SK-N-SH (cell line): ENCODE measurements around the gene NLGN1. TPM values are rescaled to one million over a fixed set of nuclear protein-coding genes. Genes with fewer than 3 reads are reported as not detected.

ENCODE experiments used
- CTCF ChIA-PET: fragments of 300-600, 350-600 bp; formaldehyde crosslinking; extraction: SDS; loops from one replicate; lab custom pipeline; 2021; lab: Yijun Ruan, JAX
- POLR2A ChIA-PET: fragments of 350-600 bp; sonication (Branson Sonifier 250); formaldehyde crosslinking; extraction: SDS; loops from one replicate; lab custom pipeline; 2020; ENCODE audit warnings: antibody characterized with exemption, inconsistent platforms; lab: Yijun Ruan, JAX
- DNase-seq: peaks from one replicate; pipeline ENCODE4 v3.0.0; 2012
- H2AFZ ChIP-seq: fragments of 200-600 bp; sonication (generic); 2 replicates; pipeline ENCODE4 v1.8.1; 2016; ENCODE audit warnings: antibody characterized with exemption, mild to moderate bottlenecking, low read depth
- H3F3A ChIP-seq: fragments of 200-600 bp; sonication (generic); replicated peaks from 2 replicates; pipeline ENCODE3; 2016; ENCODE audit warnings: antibody characterized with exemption, mild to moderate bottlenecking; ENCODE audit not compliant: insufficient read depth
- H3K27ac ChIP-seq, 2 experiments: fragments of 200-500 bp in 1 of 2; fragments of 200-600 bp in 1 of 2; sonication (Bioruptor generic) in 1 of 2; sonication (generic), shearing (Covaris generic) in 1 of 2; 2 replicates each; pipeline versions ENCODE4 v1.5.1 to v1.6.1; 2014 to 2016; ENCODE audit warnings: low read depth in 2 of 2, inconsistent platforms in 1 of 2, low read length in 1 of 2, mild to moderate bottlenecking in 1 of 2, mixed read lengths in 1 of 2
- H3K27me3 ChIP-seq: fragments of 200-600 bp; sonication (generic), shearing (Covaris generic); 2 replicates; pipeline ENCODE4 v1.6.1; 2016; ENCODE audit warnings: mixed run types; ENCODE audit not compliant: insufficient read depth
- H3K36me3 ChIP-seq, 2 experiments: fragments of 200-500 bp in 1 of 2; fragments of 200-600 bp in 1 of 2; sonication (Bioruptor generic) in 1 of 2; sonication (generic) in 1 of 2; replicated peaks in 1 of 2; 2 replicates each; pipeline versions ENCODE3 to v1.5.1; 2014 to 2016; ENCODE audit warnings: low read length in 1 of 2, mild to moderate bottlenecking in 1 of 2; ENCODE audit not compliant: insufficient read depth in 2 of 2, control insufficient read depth in 1 of 2
- H3K4me1 ChIP-seq, 2 experiments: fragments of 200-500 bp in 1 of 2; fragments of 200-600 bp in 1 of 2; sonication (Bioruptor generic) in 1 of 2; sonication (generic), shearing (Covaris generic) in 1 of 2; 2 replicates each; pipeline versions ENCODE4 v1.5.1 to v1.6.1; 2014 to 2016; ENCODE audit warnings: low read depth in 1 of 2, low read length in 1 of 2, mixed run types in 1 of 2; ENCODE audit not compliant: insufficient read depth in 2 of 2, control insufficient read depth in 1 of 2
- H3K4me2 ChIP-seq: fragments of 200-600 bp; sonication (generic), shearing (Covaris generic); 2 replicates; pipeline ENCODE4 v1.6.1; 2017; ENCODE audit warnings: mixed run types
- H3K4me3 ChIP-seq, 2 experiments: fragments of 200-500 bp in 1 of 2; fragments of 200-600 bp in 1 of 2; sonication (Bioruptor generic) in 1 of 2; sonication (generic), shearing (Covaris generic) in 1 of 2; 2 replicates each; pipeline versions ENCODE4 v1.5.1 to v1.8.1; 2014 to 2016; ENCODE audit warnings: low read depth in 2 of 2, inconsistent platforms in 1 of 2, low read length in 1 of 2, mild to moderate bottlenecking in 1 of 2, mixed read lengths in 1 of 2, moderate library complexity in 1 of 2
- H3K79me2 ChIP-seq: fragments of 200-600 bp; sonication (generic); 2 replicates; pipeline ENCODE4 v1.8.1; 2017; ENCODE audit warnings: mild to moderate bottlenecking; ENCODE audit not compliant: insufficient read depth
- H3K9ac ChIP-seq: fragments of 200-600 bp; sonication (generic); 2 replicates; pipeline ENCODE4 v1.6.1; 2017; ENCODE audit warnings: mixed run types
- H3K9me2 ChIP-seq: fragments of 200-600 bp; sonication (generic); 2 replicates; pipeline ENCODE4 v1.6.1; 2017; ENCODE audit warnings: mixed run types
- H3K9me3 ChIP-seq: fragments of 200-600 bp; sonication (generic); 2 replicates; pipeline ENCODE4 v1.6.1; 2017; ENCODE audit warnings: mixed run types, mild to moderate bottlenecking, moderate library complexity
- H4K20me1 ChIP-seq: fragments of 200-600 bp; sonication (generic); 2 replicates; pipeline ENCODE4 v1.6.1; 2017; ENCODE audit warnings: mild to moderate bottlenecking, mixed run types; ENCODE audit not compliant: insufficient read depth
- FOSL2 ChIP-seq: IDR thresholded peaks from 2 replicates; pipeline ENCODE4 v1.4.0; 2012; ENCODE audit warnings: low read depth, mild to moderate bottlenecking, moderate library complexity, borderline replicate concordance
- FOXJ3 ChIP-seq: sonication (generic); formaldehyde crosslinking; IDR thresholded peaks from 2 replicates; pipeline ENCODE4 v1.5.1; 2020; ENCODE audit warnings: mild to moderate bottlenecking, missing genetic modification reagents
- JUND ChIP-seq: IDR thresholded peaks from 2 replicates; pipeline ENCODE4 v1.4.0; 2012
- MXI1 ChIP-seq: IDR thresholded peaks from 2 replicates; pipeline ENCODE4 v1.6.1; 2012; ENCODE audit warnings: mild to moderate bottlenecking, low read depth, low read length, improper control_type of control experiment
- NFIC ChIP-seq: IDR thresholded peaks from 2 replicates; pipeline ENCODE4 v1.4.0; 2012; ENCODE audit warnings: borderline replicate concordance
- PBX3 ChIP-seq: IDR thresholded peaks from 2 replicates; pipeline ENCODE4; 2012
- POLR2AphosphoS5 ChIP-seq: IDR thresholded peaks from 2 replicates; pipeline ENCODE4 v1.6.1; 2012; ENCODE audit warnings: low read depth, low read length
- RAD21 ChIP-seq: IDR thresholded peaks from 2 replicates; pipeline ENCODE4 v1.6.1; 2012; ENCODE audit warnings: mild to moderate bottlenecking, low read length
- RFX5 ChIP-seq: IDR thresholded peaks from 2 replicates; pipeline ENCODE4 v1.6.1; 2012; ENCODE audit warnings: mild to moderate bottlenecking, improper control_type of control experiment, low read length
- SMC3 ChIP-seq: IDR thresholded peaks from 2 replicates; pipeline ENCODE4 v1.6.1; 2012; ENCODE audit warnings: low read depth, low read length, improper control_type of control experiment
- TAF1 ChIP-seq: IDR thresholded peaks from 2 replicates; pipeline ENCODE4 v1.6.1; 2012; ENCODE audit warnings: low read depth, mild to moderate bottlenecking, low read length, moderate library complexity, borderline replicate concordance
- TEAD4 ChIP-seq: IDR thresholded peaks from 2 replicates; pipeline ENCODE4 v1.4.0; 2012; ENCODE audit warnings: mild to moderate bottlenecking, borderline replicate concordance; ENCODE audit not compliant: insufficient read depth
- USF1 ChIP-seq: IDR thresholded peaks from 2 replicates; pipeline ENCODE4 v1.4.0; 2012; ENCODE audit warnings: low read depth, borderline replicate concordance
- USF2 ChIP-seq: fragments of 150-350 bp; IDR thresholded peaks from 2 replicates; pipeline ENCODE4 v1.6.1; 2017; ENCODE audit warnings: antibody characterized with exemption, low read length, low read depth, borderline replicate concordance
- WGBS: methylation state at CpG from one replicate; pipeline ENCODE4 v1.1.6; 2017; ENCODE audit warnings: low lambda C conversion rate; 5-methylcytosine and 5-hydroxymethylcytosine counted together
- polyA plus RNA-seq, 3 experiments: library from polyadenylated mRNA; depleted of rRNA; stranded (reverse); fragments of >200 nt; gene quantifications; 2 replicates each; pipeline ENCODE4 v1.2.3, GENCODE V29; 2012
- TF ChIP-seq, protein P1 (sequence below): fragments of 200-600 bp; sonication (generic); IDR thresholded peaks from 2 replicates; pipeline ENCODE4 v1.6.1; 2017; ENCODE audit warnings: antibody characterized with exemption, mild to moderate bottlenecking, moderate library complexity

The NLGN1 gene
- polyA plus RNA-seq, 1 of the 3 experiments (the other 2 are of a cell fraction), result 1.5 TPM

- Histone ChIP-seq H3K4me3 (no peak overlapping the region), H3K36me3 (no peaks in the 10 kb centered on the region), H3F3A (no peaks in the 10 kb centered on the region), H3K27me3 (no peaks in the 10 kb centered on the region), H3K9me2 (no peaks in the 10 kb centered on the region), H4K20me1 (no peaks in the 10 kb centered on the region), H3K9ac (no peak overlapping the region), H2AFZ (no peak overlapping the region), H3K79me2 (no peaks in the 10 kb centered on the region), H3K4me1 (no peaks in the 10 kb centered on the region), H3K4me2 (no peak overlapping the region), H3K27ac (no peak overlapping the region), H3K9me3 (no peaks in the 10 kb centered on the region)
- 87% methylated on average over 2 of the region's 2 CpGs for WGBS
- ChIA-PET CTCF (no interaction called here), POLR2A (no interaction called here)
- no peak for DNase-seq
- TF ChIP-seq SMC3 (no peak), JUND (no peak), MXI1 (no peak), TAF1 (no peak), USF2 (no peak)
These were observed 254.5 kb downstream of the NLGN1 start for GRCh38 chr3:173652093-173652492.

DNA sequence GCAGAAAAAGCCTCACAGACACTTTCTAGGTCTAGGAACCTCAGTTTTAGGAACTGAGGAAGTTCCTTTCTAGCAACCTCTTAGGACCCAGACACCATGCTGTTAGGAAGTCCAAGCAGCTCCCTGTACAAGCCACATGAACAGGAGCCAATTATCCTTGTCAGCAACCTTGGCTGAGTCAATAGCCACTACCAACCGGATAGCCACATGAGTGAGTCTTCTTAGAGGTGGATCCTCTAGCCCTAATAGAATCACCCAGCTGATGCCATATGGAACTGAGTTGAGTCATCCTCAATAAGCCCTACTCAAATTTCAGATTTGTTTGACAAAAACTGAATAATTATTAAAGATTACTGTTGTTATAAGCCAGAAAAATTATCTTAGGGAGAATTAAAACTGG is 256.2 kb downstream of the NLGN1 start:
- Histone ChIP-seq H3K27me3 (no peaks in the 10 kb centered on the region), H3K4me3 (no peak overlapping the region), H3K4me2 (no peak overlapping the region), H3K9ac (no peak overlapping the region), H3F3A (no peaks in the 10 kb centered on the region), H4K20me1 (no peaks in the 10 kb centered on the region), H3K79me2 (no peaks in the 10 kb centered on the region), H3K36me3 (no peaks in the 10 kb centered on the region), H3K27ac (no peak overlapping the region), H3K9me3 (no peaks in the 10 kb centered on the region), H3K4me1 (no peaks in the 10 kb centered on the region)
- POLR2A ChIA-PET, result no interaction called here
- WGBS, result no CpG with 5 or more reads among the region's 1 CpG
- no peak for DNase-seq
- CTCF ChIA-PET, result no interaction called here
- no peak for TF ChIP-seq NFIC
- TF ChIP-seq, all 33 proteins: peak for 0
- no peaks in the 10 kb centered on the region for H3K9me2 ChIP-seq
- H2AFZ ChIP-seq, result no peak overlapping the region

DNA sequence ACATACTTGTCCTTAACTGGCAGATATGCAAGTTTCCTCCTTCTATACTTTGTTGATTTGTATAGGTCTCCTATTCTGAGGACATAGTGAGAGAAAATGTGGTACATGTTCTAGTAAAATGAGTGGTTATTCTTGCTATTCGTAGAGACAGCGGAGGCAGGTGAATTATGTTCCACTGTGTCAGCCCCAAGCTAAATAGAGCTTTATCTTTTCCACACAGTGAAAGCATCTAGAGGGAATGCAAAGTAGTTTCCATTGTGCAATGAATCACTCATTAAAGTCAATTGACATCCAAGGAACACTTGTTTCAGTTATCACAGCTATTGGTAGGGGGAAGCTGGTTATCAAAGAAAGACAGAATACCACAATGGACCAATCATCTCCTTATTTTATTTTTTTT is 262.4 kb downstream of the NLGN1 start:
- peaks cover 19% of the 10 kb centered on the region for H3F3A ChIP-seq
- no peaks in the 10 kb centered on the region for H4K20me1 ChIP-seq
- POLR2A ChIA-PET, result no interaction called here
- no peaks in the 10 kb centered on the region for H3K27me3 ChIP-seq
- H3K4me3 ChIP-seq, result no peak overlapping the region
- no peaks in the 10 kb centered on the region for H3K79me2 ChIP-seq
- no peak for DNase-seq
- 67% methylated on average over 2 of the region's 2 CpGs for WGBS
- CTCF ChIA-PET, result no interaction called here
- no peak overlapping the region for H3K4me2 ChIP-seq
- TF ChIP-seq USF1, result no peak
- no peak for TF ChIP-seq TAF1
- TF ChIP-seq TEAD4, result no peak
- TF ChIP-seq, protein P1, sequence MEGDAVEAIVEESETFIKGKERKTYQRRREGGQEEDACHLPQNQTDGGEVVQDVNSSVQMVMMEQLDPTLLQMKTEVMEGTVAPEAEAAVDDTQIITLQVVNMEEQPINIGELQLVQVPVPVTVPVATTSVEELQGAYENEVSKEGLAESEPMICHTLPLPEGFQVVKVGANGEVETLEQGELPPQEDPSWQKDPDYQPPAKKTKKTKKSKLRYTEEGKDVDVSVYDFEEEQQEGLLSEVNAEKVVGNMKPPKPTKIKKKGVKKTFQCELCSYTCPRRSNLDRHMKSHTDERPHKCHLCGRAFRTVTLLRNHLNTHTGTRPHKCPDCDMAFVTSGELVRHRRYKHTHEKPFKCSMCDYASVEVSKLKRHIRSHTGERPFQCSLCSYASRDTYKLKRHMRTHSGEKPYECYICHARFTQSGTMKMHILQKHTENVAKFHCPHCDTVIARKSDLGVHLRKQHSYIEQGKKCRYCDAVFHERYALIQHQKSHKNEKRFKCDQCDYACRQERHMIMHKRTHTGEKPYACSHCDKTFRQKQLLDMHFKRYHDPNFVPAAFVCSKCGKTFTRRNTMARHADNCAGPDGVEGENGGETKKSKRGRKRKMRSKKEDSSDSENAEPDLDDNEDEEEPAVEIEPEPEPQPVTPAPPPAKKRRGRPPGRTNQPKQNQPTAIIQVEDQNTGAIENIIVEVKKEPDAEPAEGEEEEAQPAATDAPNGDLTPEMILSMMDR, result no peak
- TF ChIP-seq FOXJ3 (CRISPR knock-in tag), result no peak
- no peak for TF ChIP-seq RAD21
- TF ChIP-seq NFIC, result no peak
- TF ChIP-seq POLR2AphosphoS5, result no peak
- no peak for TF ChIP-seq RFX5
- TF ChIP-seq PBX3, result no peak; the same call in 1 of the 2 replicates
- TF ChIP-seq USF2, result no peak
- TF ChIP-seq FOSL2, result no peak
- TF ChIP-seq, all 33 proteins: peak for 0
- Histone ChIP-seq H3K9me2 (no peaks in the 10 kb centered on the region), H3K9me3 (no peaks in the 10 kb centered on the region), H3K27ac (no peak overlapping the region), H3K36me3 (no peaks in the 10 kb centered on the region), H3K9ac (no peak overlapping the region), H2AFZ (no peak overlapping the region), H3K4me1 (peaks cover 0 to 3% of the 10 kb centered on the region in 2 experiments; a peak in 1 of 4 replicates)
